MV-4-11 (cell line): ENCODE results near the gene CCDC201.
A peak's percentile ranks its signal among the peaks of the same experiment; 100 is the strongest.

Source experiments
- DNase-seq: peaks from one replicate; lab custom pipeline; 2025; lab: John Stamatoyannopoulos, UW

Gene CCDC201

DNA sequence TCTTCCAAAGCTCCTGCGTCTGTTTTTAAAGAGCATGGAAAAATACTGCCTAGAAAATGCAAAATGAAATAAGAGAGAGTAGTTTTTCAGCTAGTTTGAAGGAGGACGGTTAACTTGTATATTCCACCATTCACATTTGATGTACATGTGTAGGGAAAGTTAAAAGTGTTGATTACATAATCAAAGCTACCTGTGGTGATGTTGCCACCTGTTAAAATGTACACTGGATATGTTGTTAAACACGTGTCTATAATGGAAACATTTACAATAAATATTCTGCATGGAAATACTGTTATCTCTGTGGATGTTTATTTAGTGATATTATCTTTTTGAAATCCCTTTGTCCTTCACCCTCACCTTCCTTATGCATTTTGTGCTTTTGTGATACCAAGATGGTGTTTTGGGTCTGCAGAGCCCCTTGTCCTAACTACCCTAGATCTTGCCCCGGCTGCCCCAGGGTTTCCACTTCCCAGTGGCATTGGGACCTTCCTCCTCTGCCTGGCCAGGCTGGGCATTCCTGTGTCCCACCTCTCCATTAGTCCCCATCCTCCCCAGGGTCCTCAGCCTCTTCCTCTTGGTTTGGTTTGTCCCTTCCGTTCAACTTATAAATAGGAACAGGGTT, 20.6 kb upstream of the CCDC201 start:
- DNase-seq: no peak

DNA sequence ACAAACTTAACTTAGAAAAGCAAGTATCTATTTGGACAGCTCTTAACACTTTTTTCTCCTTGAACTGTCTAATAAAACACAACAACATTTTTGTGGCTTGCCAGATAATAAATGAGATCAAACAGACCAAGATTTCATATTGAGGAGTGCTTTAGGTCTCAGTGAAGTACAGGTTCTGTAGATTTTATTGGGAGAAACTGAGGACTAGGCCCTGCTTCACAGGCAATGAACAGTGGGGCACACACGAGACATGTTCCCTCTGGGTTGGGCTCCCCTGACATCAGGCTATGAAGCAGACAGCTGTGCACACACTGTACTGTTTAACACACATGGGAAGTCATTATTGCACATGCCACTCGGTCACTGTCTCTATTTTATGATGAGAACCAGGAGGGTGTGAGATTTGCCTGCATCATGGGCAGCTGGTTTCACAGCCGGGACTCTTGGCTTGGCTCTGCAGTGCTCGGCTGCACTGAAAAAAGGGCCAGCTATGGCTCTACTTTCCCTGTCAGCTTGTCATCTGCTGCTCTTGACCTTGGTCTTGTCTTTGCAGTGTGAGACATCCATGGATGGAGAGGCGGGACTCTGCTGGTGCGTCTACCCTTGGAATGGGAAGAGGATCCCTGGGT, 19.6 kb upstream of the CCDC201 start:
- no peak for DNase-seq

DNA sequence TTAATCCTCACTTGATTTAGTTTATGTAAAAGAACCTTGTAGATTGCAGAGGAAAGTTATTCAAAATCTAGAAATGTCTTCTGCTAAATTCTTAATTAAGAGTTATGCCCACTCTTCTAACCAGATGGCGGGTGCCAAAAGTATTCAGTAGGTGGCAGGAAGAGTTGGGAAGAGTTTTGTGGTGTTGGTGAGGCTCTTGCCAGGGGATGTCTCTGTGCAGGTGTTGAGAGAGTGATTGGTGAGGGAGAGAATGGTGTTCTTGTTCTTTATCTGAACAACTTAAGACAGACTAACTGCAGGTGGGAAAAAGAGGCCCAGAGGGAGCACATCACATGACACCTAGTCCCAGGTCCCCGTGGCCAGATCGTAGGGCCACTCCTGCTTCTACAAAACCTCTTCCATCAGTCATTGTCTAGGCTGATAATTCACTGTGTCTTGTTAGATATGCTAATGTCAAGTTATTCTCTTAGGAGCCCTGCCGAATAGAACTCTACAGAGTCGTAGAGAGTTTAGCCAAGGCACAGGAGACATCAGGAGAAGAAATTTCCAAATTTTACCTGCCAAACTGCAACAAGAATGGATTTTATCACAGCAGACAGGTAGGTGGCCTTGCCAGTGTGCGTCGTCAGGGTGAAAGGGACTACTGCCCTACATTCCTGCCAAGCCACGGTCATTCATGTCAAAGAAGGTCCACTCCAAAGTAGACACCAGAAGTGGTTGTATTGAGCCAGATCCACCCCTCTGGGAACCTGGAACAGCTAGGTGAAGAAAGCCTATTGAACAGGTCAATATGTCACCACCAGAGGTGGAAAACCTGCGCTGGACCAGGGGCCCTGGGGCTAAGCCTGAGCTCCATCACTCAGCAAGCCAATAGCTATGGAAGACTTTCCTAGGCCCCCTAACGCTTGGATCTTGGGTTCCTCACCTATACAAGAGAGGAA, 18.9 kb upstream of the CCDC201 start:
- no peak for DNase-seq

DNA sequence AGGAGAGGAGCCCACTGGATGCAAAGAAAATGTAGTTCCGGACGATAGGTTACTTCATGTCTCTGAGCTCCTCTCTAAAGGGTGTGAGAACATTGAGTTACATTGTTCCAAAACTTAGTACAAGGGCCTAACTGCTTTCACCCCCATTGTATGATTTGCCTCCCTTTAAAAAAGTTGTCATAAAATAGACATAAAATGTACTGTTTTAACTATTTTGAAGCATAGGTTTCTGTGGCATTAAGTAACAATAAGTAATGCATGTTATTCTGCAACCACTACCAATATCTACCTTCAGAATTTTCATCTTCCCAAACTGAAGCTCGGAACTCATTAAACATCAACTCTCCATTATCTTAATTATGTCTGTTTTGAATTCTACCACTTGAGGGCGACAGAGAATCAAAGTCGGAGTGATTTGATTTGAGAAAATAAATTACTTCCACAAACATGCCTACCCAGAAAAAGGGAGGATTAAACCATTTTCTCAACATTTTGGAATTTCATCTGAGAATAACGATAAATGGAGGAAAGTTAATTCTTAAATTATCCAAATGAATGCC, 18.1 kb upstream of the CCDC201 start:
- DNase-seq: peak; percentile 3

DNA sequence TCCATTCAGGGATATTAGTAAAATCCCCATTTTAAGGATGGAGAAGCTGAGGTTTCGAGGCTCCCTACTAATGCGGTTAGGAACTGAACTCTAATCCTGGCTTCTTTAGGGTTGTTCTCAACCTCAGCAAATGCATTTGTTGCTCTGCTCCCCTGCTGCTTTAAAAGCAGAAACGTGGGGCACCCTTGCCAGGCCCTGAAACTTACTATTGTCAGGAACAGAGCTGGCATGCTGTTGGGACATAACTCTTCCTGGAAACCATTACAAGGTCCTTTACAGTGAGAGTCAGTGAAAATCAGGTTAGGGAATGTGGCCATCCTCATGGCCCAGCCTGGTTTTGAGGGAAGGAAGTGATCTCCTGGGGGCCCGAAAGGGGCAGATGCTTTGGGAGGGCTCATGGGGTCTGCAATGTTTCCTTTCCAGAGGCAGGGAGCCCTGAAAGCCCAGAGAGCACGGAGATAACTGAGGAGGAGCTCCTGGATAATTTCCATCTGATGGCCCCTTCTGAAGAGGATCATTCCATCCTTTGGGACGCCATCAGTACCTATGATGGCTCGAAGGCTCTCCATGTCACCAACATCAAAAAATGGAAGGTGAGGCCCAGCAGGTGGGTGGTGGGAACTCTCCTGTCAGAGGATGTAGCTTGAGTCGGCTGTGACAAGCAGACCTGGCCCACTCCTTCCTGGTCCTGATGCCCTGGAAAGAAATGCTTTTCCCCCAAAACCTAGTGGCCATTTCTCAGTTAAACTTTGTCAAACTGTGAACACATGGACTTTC, 17.4 kb upstream of the CCDC201 start:
- DNase-seq: no peak

DNA sequence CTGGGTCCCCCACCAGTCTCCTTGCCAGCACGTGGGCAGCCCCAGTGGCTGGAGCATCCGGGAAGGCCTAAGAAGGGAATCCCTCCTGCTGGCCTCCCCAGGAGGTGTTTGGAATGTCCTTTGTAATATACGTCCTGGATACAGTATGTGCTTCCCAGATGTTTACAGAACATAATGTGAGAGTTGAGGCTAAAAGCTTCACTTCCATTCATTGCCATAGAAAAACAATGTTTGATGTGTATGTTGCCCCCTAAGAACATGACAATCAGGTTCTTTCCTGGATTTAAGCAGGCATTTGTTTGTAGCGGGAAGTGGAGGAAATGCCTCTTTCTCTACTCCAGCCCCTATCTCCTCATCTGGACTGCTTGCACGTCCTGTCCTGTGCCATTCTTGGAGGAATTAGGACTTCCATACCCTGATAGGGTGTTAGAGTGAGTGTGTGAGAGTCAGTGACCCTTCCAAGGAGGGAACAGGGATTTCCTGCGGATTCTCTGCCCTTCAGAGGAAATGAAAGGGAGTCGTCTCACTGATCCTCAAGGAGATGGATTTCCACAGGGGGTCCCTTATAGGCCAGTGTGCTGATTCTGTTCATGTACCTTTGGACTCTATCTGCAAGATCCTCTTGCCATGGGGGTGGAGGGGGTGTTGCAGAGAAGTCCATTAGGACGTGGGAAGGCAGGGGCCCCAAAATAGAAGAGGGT, 16.6 kb upstream of the CCDC201 start:
- no peak for DNase-seq

DNA sequence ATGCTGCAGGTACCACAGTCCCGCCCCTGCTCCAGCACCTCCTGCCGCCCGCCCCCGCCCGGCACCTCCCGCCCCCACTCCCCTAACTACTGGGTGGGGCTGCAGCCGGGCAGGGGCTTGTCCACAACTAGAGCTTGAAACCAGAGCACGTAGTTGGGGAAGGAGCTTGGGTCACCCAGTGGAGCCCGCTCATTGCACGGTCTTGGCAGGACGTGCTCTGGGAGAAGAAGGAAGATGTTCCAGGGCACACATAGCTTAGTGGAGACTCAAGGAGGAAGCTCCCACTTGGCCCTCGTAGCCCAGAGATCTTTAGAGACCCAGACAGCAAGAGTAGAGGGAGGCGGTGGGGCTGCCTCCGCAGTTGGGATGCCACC, 16.1 kb upstream of the CCDC201 start:
- DNase-seq: no peak

DNA sequence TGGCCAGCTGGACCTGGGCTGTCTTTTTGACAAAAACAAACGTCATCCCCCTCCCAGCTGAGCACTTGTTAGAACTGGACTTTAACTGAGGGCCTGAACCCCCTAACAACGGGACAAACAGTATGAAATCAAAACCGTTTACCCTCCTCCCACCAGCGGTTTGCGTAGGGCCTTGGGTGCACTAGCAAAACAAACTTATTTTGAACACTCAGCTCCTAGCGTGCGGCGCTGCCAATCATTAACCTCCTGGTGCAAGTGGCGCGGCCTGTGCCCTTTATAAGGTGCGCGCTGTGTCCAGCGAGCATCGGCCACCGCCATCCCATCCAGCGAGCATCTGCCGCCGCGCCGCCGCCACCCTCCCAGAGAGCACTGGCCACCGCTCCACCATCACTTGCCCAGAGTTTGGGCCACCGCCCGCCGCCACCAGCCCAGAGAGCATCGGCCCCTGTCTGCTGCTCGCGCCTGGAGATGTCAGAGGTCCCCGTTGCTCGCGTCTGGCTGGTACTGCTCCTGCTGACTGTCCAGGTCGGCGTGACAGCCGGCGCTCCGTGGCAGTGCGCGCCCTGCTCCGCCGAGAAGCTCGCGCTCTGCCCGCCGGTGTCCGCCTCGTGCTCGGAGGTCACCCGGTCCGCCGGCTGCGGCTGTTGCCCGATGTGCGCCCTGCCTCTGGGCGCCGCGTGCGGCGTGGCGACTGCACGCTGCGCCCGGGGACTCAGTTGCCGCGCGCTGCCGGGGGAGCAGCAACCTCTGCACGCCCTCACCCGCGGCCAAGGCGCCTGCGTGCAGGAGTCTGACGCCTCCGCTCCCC, 15.5 kb upstream of the CCDC201 start, which contains the start of gene IGFBP1:
Gene IGFBP1, plus strand, starts transcription at position 304 of the 808 bp plus-strand sequence. Its CDS starts 165 bp downstream, at position 469.
- DNase-seq: no peak

DNA sequence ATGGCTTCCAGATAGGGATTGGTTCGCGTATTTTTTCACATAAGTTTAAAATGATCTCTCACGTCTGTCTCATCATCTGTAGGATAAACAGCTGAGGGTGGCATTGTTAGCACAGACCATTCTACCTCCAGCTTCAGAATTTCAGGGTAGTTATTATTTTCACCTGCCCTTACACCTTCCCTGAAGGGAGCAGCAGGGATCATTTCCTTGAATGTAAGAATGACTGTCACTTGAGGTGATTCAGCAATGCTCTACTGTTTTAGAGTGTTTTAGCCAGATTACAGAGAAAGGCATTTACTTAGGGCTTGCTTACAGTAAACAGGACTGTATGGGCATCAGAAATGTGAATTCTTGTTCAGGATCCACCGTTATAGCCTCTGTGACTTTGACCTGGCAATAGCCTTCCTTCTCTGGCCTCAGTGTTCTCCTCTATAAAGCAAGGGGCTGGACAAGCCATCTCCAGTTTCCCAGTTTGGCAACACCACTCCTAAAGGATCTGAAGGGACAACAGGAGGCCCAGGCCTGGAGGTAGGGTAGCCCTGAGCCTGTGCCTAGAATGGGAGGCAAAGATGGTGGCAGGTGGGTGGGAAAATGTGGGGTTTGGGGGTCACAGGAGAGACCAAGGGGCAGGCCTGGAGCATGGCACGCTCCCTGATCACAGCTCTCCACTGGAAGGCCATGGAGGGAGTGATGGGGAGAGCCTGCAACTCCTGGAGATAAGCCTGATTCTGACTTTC, 14.2 kb upstream of the CCDC201 start:
- DNase-seq: no peak

DNA sequence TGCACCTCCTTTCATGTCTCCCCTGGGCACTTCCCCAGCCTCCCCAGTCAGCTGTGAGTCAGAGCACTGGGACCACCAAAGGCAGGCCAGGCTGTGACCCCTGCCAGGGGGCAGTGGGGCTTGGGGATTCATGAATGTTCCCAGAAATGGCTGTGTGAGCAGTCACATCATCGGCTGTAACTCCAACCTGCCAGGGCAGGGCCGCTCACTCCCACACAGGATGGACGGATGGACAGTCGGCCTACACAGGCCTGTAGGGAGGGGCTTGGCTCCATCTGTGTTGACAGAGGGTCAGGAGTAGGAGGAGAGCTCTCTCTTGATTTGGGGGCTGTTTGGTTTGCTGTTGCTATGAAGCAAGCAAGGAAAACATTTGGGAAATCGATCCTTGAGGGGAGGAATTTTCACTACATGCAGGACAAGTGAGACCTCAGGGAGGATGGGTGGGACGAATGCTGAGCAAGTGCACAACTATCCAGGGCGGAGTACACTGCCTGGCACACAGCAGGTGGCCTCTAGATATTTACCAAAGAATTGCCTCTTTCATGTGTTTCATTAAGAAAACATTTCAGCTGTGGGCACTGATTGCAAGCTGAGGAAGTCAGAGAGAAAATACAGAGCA, 12.5 kb upstream of the CCDC201 start:
- DNase-seq: no peak

DNA sequence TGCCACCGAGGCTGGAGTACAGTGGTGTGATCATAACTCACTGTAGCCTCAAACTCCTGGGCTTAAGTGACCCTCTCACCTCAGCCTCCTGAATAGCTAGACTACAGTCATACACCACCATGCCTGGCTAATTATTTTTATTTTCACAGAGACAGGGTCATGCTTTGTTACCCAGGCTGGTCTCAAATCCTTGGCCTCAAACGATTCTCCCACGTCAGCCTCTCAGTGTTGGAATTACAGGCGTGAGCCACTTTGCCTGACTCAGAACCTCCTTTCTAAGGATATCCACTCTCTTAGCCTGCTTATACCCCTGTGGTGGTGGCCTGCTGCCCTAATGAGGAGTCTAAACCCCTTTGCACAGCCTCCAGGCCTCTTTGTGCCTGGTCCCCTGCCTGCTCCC, 11.3 kb upstream of the CCDC201 start:
- DNase-seq: no peak

DNA sequence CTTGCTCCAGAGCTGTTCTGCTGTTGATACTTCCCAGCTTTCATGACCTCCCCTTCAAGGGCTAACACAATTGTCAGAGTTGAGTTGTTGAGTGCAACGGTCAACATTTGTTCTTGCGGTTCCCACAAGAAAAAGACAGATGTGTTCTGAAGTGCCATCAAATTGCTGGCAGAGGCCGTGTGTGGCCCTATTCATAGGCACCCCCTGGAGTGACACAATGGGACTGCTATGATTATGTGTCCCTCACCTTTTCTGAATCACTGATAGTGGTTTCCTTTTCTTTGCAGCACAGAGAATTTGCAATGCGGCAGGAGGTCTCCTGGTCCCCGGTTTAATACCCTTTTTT, 9.6 kb upstream of the CCDC201 start:
- DNase-seq: no peak

DNA sequence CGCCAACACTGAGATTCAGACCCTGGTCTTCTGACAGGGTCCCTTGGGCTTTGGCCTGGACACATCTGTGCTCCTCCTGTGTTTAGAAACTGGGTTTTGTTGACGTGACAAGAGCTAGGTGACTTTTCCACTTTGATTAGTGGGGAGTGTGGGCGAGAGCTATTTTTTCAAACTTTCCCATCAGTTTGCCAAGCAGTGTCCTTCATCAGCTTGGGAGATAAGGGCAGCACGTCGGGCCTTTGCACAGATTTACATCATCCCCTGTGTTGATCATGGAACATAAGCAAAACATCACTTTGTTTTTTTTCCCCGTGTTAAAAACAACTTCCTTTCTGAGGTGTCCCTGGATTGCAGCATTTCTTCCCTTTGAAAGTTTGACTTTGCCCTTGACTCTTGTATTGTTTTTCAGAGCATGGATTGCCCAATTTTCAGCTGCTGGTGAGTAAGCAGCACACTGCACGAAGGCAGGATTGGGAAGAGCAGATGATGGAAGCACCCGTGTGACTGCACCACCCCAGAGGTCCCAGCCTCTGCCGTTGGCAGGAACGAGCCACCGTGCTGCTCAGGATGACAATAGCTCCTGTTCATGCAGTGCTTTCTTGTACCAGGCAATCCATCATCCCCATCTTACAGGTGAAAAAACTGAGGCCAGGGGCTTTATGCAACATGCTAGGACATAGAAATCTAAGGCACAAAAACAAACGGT, 9.0 kb upstream of the CCDC201 start:
- no peak for DNase-seq

DNA sequence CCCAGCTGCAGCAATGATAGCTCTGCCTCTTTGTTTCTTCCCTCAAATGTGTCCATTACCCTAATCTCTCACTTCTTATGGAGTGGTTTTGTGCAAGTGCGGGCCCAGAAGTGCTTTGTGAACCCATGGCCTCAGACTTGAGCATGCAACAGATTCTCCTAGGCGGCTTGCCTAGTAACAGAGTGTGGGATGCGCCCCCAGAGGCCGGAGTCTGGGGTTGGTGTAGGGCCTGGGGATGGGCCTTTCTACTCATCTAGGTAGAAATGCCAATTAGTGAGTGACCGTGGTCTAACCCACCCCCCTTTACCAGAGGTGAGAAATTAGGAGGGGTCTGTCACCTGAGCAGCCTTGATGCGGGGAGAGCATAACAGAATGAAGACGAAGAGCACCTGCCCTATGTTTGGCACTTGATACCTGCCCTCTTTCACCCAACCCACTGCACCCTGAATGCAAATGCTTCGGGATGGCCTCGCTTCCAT, 8.4 kb upstream of the CCDC201 start:
- DNase-seq: no peak

DNA sequence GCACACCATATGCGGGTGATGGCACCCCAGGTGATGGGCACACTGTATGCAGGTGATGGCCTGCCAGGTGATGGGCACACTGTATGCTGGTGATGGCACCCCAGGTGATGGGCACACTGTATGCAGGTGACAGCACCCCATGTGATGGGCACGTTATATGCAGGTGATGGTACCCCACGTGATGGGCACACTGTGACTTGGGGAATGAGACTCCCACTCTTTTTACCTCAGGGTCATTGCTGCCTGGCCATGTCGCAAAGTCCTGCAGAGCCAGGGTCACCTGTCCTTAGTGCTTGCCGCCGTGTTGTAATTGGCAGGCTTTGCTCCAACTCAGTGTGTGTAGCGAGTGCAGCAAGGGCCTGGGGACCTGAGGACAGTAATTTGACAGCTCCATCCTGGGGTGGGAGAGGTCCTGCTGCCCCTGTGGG, 7.6 kb upstream of the CCDC201 start:
- no peak for DNase-seq

DNA sequence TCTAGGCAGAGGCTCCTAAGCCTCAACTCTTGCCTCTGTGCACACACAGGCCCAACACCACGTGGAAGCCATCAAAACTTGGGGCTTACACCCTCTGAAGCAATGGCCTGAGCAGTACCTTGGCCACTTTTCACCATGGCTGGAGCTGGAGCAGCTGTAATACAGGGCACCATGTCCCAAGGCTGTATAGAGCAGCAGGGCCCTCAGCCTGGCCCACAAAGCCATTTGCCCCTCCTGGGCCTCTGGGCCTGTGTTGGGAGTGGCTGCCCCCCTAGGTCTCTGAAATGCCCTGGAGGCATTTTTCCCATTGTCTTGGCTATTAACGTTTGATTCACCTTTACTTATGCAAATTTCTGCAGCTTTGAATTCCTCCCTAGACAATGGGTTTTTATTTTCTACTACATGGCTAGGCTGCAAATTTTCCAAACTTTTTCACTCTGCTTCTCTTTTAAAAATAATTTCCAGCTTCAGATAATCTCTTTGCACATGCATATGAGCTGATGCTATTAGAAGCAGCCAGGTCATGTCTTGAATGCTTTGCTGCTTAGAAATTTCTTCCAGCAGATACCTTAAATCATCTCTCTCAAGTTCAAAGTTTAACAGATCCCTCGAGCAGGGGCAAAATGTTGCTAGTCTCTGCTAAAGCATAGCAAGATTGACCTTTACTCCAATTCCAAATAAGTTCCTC, 5.7 kb upstream of the CCDC201 start:
- DNase-seq: no peak

DNA sequence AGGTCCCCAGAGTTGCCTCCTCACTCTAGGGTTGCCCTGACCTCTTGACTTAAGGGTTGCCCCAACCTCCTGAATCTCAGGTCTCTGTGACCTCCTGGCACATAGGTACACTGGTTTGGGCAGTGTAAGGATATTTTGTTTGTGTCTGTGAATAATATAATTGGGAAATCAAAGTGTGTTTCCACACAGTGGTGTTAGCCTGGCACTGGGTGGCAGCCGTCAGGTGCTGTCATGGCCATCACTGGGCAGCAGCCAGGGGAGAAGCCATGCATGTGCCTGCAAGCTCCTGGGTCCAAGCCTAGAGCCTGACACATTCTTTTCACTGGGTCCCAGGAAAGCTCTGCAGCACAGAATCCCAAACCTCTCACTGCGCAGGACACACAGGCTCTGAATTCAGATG, 3.6 kb upstream of the CCDC201 start:
- DNase-seq: no peak
